H1 (cell line): Measurements from ENCODE around the gene IL17RD. TPM values are rescaled to one million over a fixed set of nuclear protein-coding genes. Genes with fewer than 3 reads are reported as not detected.

ENCODE experiments used
- CTCF ChIA-PET: fragments of 300-600 bp; sonication (Branson Sonifier 250); formaldehyde crosslinking; loops from one replicate; lab custom pipeline; 2021; ENCODE audit not compliant: partially characterized antibody; lab: Charles Lee
- POLR2A ChIA-PET: fragments of 300-600 bp; sonication (Branson Sonifier 250); formaldehyde crosslinking; loops from one replicate; lab custom pipeline; 2021; ENCODE audit warnings: inconsistent platforms; ENCODE audit not compliant: partially characterized antibody; lab: Charles Lee
- DNase-seq, 2 experiments: peaks; one replicate each; pipeline versions ENCODE4 v3.0.0 to v3.0.0-alpha.2; 2010 to 2022; ENCODE audit warnings: low spot score in 2 of 2, low read depth in 1 of 2, mixed read lengths in 1 of 2
- FAIRE-seq: peaks from 2 replicates; lab custom pipeline; 2011; peaks lifted over from hg19 to GRCh38; lab: Jason Lieb, UNC
- H2AFZ ChIP-seq: 2 replicates; pipeline ENCODE4 v1.8.1; 2012; ENCODE audit warnings: low read length, inconsistent platforms
- H2AK5ac ChIP-seq: 2 replicates; pipeline ENCODE4 v1.6.1; 2013; ENCODE audit warnings: low read depth, low read length
- H2BK120ac ChIP-seq: replicated peaks from 2 replicates; pipeline ENCODE3; 2013; ENCODE audit warnings: low read depth, low read length, inconsistent platforms
- H2BK12ac ChIP-seq: 2 replicates; pipeline ENCODE4 v1.6.1; 2013; ENCODE audit warnings: low read depth, low read length
- H2BK15ac ChIP-seq: 2 replicates; pipeline ENCODE4 v1.6.1; 2013; ENCODE audit warnings: low read length
- H2BK20ac ChIP-seq: 2 replicates; pipeline ENCODE4 v1.6.1; 2013; ENCODE audit warnings: low read length
- H2BK5ac ChIP-seq: 2 replicates; pipeline ENCODE4 v1.6.1; 2013; ENCODE audit warnings: low read depth, low read length
- H3K14ac ChIP-seq: 2 replicates; pipeline ENCODE4 v1.6.1; 2013; ENCODE audit warnings: inconsistent platforms; ENCODE audit not compliant: insufficient read length
- H3K18ac ChIP-seq: 2 replicates; pipeline ENCODE4 v1.6.1; 2013; ENCODE audit warnings: low read length; ENCODE audit errors: extremely low read depth
- H3K23ac ChIP-seq: 2 replicates; pipeline ENCODE4 v1.6.1; 2013; ENCODE audit warnings: inconsistent platforms; ENCODE audit not compliant: insufficient read length
- H3K23me2 ChIP-seq: 2 replicates; pipeline ENCODE4 v1.6.1; 2013; ENCODE audit warnings: low read depth, low read length
- H3K27ac ChIP-seq: 2 replicates; pipeline ENCODE4 v1.6.1; 2011; ENCODE audit warnings: low read depth, low read length, inconsistent platforms
- H3K27me3 ChIP-seq, 4 experiments: replicated peaks in 1 of 4; 1 replicate in 1 of 4; 2 replicates in 3 of 4; pipeline versions ENCODE4 v1.6.1 to v1.8.1; 2011 to 2013; ENCODE audit warnings: low read length in 3 of 4, mild to moderate bottlenecking in 3 of 4, inconsistent platforms in 2 of 4, mixed read lengths in 2 of 4, moderate library complexity in 1 of 4; ENCODE audit not compliant: control insufficient read depth in 3 of 4, insufficient read depth in 3 of 4; ENCODE audit errors: extremely low read depth in 1 of 4
- H3K36me3 ChIP-seq, 4 experiments: 2 replicates each; pipeline versions ENCODE4 v1.6.1 to v1.8.1; 2011 to 2013; ENCODE audit warnings: mild to moderate bottlenecking in 4 of 4, low read length in 3 of 4, moderate library complexity in 2 of 4, control low read depth in 1 of 4, inconsistent platforms in 1 of 4; ENCODE audit not compliant: insufficient read depth in 4 of 4, control insufficient read depth in 2 of 4
- H3K4ac ChIP-seq: replicated peaks from 2 replicates; pipeline ENCODE3; 2013; ENCODE audit warnings: low read length, low read depth, mixed read lengths, inconsistent platforms; ENCODE audit not compliant: insufficient read length
- H3K4me1 ChIP-seq, 4 experiments: replicated peaks in 1 of 4; 1 replicate in 1 of 4; 2 replicates in 3 of 4; pipeline versions ENCODE4 v1.6.1 to v1.8.1; 2011 to 2013; ENCODE audit warnings: low read length in 3 of 4, inconsistent platforms in 2 of 4, mixed read lengths in 1 of 4; ENCODE audit not compliant: insufficient read depth in 4 of 4, control insufficient read depth in 3 of 4
- H3K4me2 ChIP-seq, 2 experiments: 2 replicates each; pipeline versions ENCODE4 v1.6.1 to v1.8.1; 2011 to 2013; ENCODE audit warnings: low read depth in 2 of 2, low read length in 2 of 2, control low read depth in 1 of 2, inconsistent platforms in 1 of 2, mild to moderate bottlenecking in 1 of 2; ENCODE audit not compliant: insufficient read depth in 1 of 2
- H3K4me3 ChIP-seq, 4 experiments: fragments of 200-600, 300-600 bp in 1 of 4; sonication (generic), shearing (Covaris generic), sonication (Bioruptor Twin) in 1 of 4; 2 replicates each; pipeline versions ENCODE4 v1.5.1 to v1.8.1; 2011 to 2016; ENCODE audit warnings: low read length in 4 of 4, low read depth in 3 of 4, control low read depth in 2 of 4, inconsistent platforms in 2 of 4, mild to moderate bottlenecking in 2 of 4, mixed read lengths in 1 of 4, moderate library complexity in 1 of 4; ENCODE audit not compliant: insufficient read depth in 2 of 4; ENCODE audit errors: extremely low read depth in 1 of 4
- H3K56ac ChIP-seq: replicated peaks from 2 replicates; pipeline ENCODE3; 2013; ENCODE audit warnings: low read depth, mild to moderate bottlenecking, mixed read lengths, low read length, inconsistent platforms; ENCODE audit not compliant: insufficient read length
- H3K79me1 ChIP-seq: 2 replicates; pipeline ENCODE4 v1.6.1; 2013; ENCODE audit warnings: low read depth, low read length, control low read depth
- H3K79me2 ChIP-seq, 2 experiments: 2 replicates each; pipeline versions ENCODE4 v1.6.1 to v1.8.1; 2012 to 2013; ENCODE audit warnings: low read length in 2 of 2, mild to moderate bottlenecking in 2 of 2, inconsistent platforms in 1 of 2; ENCODE audit not compliant: insufficient read depth in 2 of 2, control insufficient read depth in 1 of 2
- H3K9ac ChIP-seq, 4 experiments: replicated peaks in 1 of 4; 1 replicate in 1 of 4; 2 replicates in 3 of 4; pipeline versions ENCODE4 v1.6.1 to v1.8.1; 2011 to 2013; ENCODE audit warnings: low read depth in 3 of 4, low read length in 3 of 4, control low read depth in 2 of 4, mild to moderate bottlenecking in 2 of 4, moderate library complexity in 2 of 4, inconsistent platforms in 1 of 4; ENCODE audit errors: extremely low read depth in 1 of 4
- H3K9me3 ChIP-seq, 2 experiments: 2 replicates each; pipeline versions ENCODE4 v1.6.1 to v1.8.1; 2012 to 2013; ENCODE audit warnings: mild to moderate bottlenecking in 2 of 2, moderate library complexity in 2 of 2, control low read depth in 1 of 2, inconsistent platforms in 1 of 2, low read depth in 1 of 2, low read length in 1 of 2, mixed read lengths in 1 of 2; ENCODE audit not compliant: insufficient read depth in 2 of 2
- H4K20me1 ChIP-seq, 2 experiments: replicated peaks in 1 of 2; 2 replicates each; pipeline versions ENCODE3 to v1.8.1; 2011 to 2013; ENCODE audit warnings: inconsistent platforms in 2 of 2, low read length in 2 of 2, mild to moderate bottlenecking in 1 of 2; ENCODE audit not compliant: insufficient read depth in 2 of 2, control insufficient read depth in 1 of 2
- H4K5ac ChIP-seq: 2 replicates; pipeline ENCODE4 v1.6.1; 2013; ENCODE audit warnings: low read length, low read depth, mixed read lengths, inconsistent platforms; ENCODE audit not compliant: insufficient read length
- H4K8ac ChIP-seq: 2 replicates; pipeline ENCODE4 v1.8.0; 2013; ENCODE audit warnings: mild to moderate bottlenecking, moderate library complexity, low read length, inconsistent platforms; ENCODE audit not compliant: insufficient read depth; ENCODE audit errors: extremely low read depth
- H4K91ac ChIP-seq: replicated peaks from 2 replicates; pipeline ENCODE3; 2013; ENCODE audit warnings: low read length, mixed read lengths, inconsistent platforms; ENCODE audit not compliant: insufficient read length
- ATF3 ChIP-seq: IDR thresholded peaks from 2 replicates; pipeline ENCODE4 v1.6.1; 2011; ENCODE audit warnings: low read depth, mild to moderate bottlenecking, low read length; ENCODE audit not compliant: insufficient read depth
- CBX8 ChIP-seq: fragments of 300-800, 300-1000 bp; sonication (generic); IDR thresholded peaks from 2 replicates; pipeline ENCODE4 v1.7.1; 2016; ENCODE audit warnings: low read depth, low read length, borderline replicate concordance
- CEBPB ChIP-seq: IDR thresholded peaks from 2 replicates; pipeline ENCODE4 v1.6.1; 2012; ENCODE audit warnings: low read depth, low read length
- CHD1 ChIP-seq: IDR thresholded peaks from 2 replicates; pipeline ENCODE4 v1.6.1; 2012; ENCODE audit warnings: low read depth, low read length, improper control_type of control experiment
- CTBP2 ChIP-seq: IDR thresholded peaks from 2 replicates; pipeline ENCODE4 v1.7.0; 2011; ENCODE audit warnings: borderline replicate concordance, mild to moderate bottlenecking, moderate library complexity, mixed read lengths, low read length; ENCODE audit not compliant: insufficient read depth, insufficient read length
- FOSL1 ChIP-seq: IDR thresholded peaks from 2 replicates; pipeline ENCODE4 v1.6.1; 2011; ENCODE audit warnings: mild to moderate bottlenecking, low read depth, low read length, moderate library complexity; ENCODE audit not compliant: insufficient read depth
- HDAC6 ChIP-seq: IDR thresholded peaks from one replicate; pipeline ENCODE4 v1.7.1; 2012; ENCODE audit warnings: low read depth, mild to moderate bottlenecking, inconsistent platforms, low read length, moderate library complexity
- JUND ChIP-seq: IDR thresholded peaks from 2 replicates; pipeline ENCODE4 v1.6.1; 2011; ENCODE audit warnings: mild to moderate bottlenecking, improper control_type of control experiment, low read length
- TAF7 ChIP-seq: optimal IDR thresholded peaks from 2 replicates; pipeline ENCODE3; 2011; ENCODE audit warnings: low read depth, mild to moderate bottlenecking, inconsistent platforms, low read length, moderate library complexity, borderline replicate concordance
- TBP ChIP-seq: IDR thresholded peaks from 2 replicates; pipeline ENCODE4 v1.6.1; 2011; ENCODE audit warnings: low read depth, low read length, improper control_type of control experiment
- WGBS, 2 experiments: shearing (Covaris generic) in 1 of 2; methylation state at CpG; one replicate each; pipeline versions ENCODE4 v1.1.6 to v1.1.7; 2013 to 2015; ENCODE audit warnings: low lambda C conversion rate in 2 of 2, mixed read lengths in 2 of 2, inconsistent platforms in 1 of 2, low coverage in 1 of 2, missing lambda C conversion rate in 1 of 2; ENCODE audit not compliant: insufficient replicate concordance in 2 of 2, insufficient coverage in 1 of 2, insufficient read length in 1 of 2; ENCODE audit errors: extremely low coverage in 1 of 2, missing lambda C conversion rate in 1 of 2; 5-methylcytosine and 5-hydroxymethylcytosine counted together
- polyA plus RNA-seq, 7 experiments: library from polyadenylated mRNA; depleted of rRNA in 3 of 7; stranded (reverse) in 5 of 7; unstranded in 2 of 7; fragments of >200 nt in 5 of 7; fragments of 200-250 nt in 2 of 7; gene quantifications; 1 replicate in 5 of 7; 2 replicates in 1 of 7; 4 replicates in 1 of 7; pipeline versions ENCODE4 v1.2.1 to v1.2.3, GENCODE V29; 2011 to 2013; ENCODE audit warnings: missing spikeins in 2 of 7, mixed read lengths in 2 of 7
- total RNA-seq: library from RNA; stranded (reverse); fragmentation: NEBNext Ultra II Directional; extraction: Animal tissue kit (Norgen Biotek cat#: 25700); gene quantifications from 2 replicates; pipeline ENCODE4 v1.2.1, GENCODE V29; 2021

The IL17RD gene
- total and polyA plus RNA-seq, 2 of the 8 experiments (the other 6 are each of a cell fraction or from before 2014, with no cell fraction given) = 10.9 to 48.9 TPM

DNA sequence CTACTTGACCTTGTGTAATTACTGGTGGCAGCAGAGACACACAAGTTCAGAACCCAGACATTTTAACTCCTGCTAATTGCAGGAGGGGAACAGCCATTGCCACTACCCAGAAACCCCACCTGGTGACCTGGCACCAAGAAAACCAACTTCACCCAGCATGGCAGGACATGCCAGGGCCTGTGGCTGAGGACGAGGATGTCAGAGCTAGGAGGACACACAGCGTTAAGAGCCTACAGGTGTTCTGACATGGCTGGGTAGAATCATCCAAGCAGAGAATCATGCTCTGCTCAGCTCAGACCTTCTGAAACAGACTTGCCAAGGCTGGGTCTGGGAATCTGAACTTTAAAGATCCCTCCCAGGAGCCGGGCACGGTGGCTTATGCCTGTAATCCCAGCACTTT lies 116.4 kb downstream of the IL17RD start:
- Histone ChIP-seq H4K8ac (no peak overlapping the region), H4K20me1 (peaks cover 0 to 1% of the 10 kb centered on the region in 2 experiments), H3K79me2 (no peaks in the 10 kb centered on the region), H2BK120ac (no peak overlapping the region), H3K79me1 (no peaks in the 10 kb centered on the region), H2BK5ac (no peak overlapping the region), H4K91ac (no peak overlapping the region), H3K4ac (peak overlapping the region; percentile 81), H3K4me3 (no peak overlapping the region), H2BK15ac (no peak overlapping the region), H3K14ac (no peak overlapping the region), H3K27ac (no peak overlapping the region), H3K23ac (no peak overlapping the region), H3K4me2 (no peak overlapping the region), H4K5ac (no peak overlapping the region), H3K36me3 (no peaks in the 10 kb centered on the region), H3K18ac (no peak overlapping the region), H3K4me1 (peaks cover 0 to 5% (median 2%) of the 10 kb centered on the region in 4 experiments; a peak in 4 of 7 replicates), H3K9ac (no peak overlapping the region), H3K27me3 (no peaks in the 10 kb centered on the region; a peak in 1 of 7 replicates), H2BK20ac (no peak overlapping the region), H3K9me3 (no peaks in the 10 kb centered on the region), H2AFZ (no peak overlapping the region), H3K23me2 (no peaks in the 10 kb centered on the region), H2BK12ac (no peak overlapping the region), H2AK5ac (no peak overlapping the region), H3K56ac (no peak overlapping the region)
- ChIA-PET CTCF (interaction anchor here (0.7 to 2.6 kb wide), 3 partner anchors 43 to 174 kb away, joined by 3 to 8 read pairs (median 3); no protein-coding TSS in a partner anchor), POLR2A (no interaction called here)
- 94% methylated on average over 4 of the region's 4 CpGs; no CpG with 5 or more reads in 1 of the 2 experiments for WGBS, 2 experiments
- no peak for TF ChIP-seq TAF7
- TF ChIP-seq CTBP2 = no peak
- TF ChIP-seq CEBPB = no peak
- no peak for TF ChIP-seq JUND
- TF ChIP-seq TBP = no peak
- no peak for TF ChIP-seq FOSL1
- no peak for TF ChIP-seq HDAC6
- no peak for TF ChIP-seq CBX8
- no peak for TF ChIP-seq CHD1
- no peak for TF ChIP-seq ATF3
- no peak for DNase-seq
- FAIRE-seq = no peak
